Measurements from ENCODE around the gene GRN.

The GRN gene

DNA sequence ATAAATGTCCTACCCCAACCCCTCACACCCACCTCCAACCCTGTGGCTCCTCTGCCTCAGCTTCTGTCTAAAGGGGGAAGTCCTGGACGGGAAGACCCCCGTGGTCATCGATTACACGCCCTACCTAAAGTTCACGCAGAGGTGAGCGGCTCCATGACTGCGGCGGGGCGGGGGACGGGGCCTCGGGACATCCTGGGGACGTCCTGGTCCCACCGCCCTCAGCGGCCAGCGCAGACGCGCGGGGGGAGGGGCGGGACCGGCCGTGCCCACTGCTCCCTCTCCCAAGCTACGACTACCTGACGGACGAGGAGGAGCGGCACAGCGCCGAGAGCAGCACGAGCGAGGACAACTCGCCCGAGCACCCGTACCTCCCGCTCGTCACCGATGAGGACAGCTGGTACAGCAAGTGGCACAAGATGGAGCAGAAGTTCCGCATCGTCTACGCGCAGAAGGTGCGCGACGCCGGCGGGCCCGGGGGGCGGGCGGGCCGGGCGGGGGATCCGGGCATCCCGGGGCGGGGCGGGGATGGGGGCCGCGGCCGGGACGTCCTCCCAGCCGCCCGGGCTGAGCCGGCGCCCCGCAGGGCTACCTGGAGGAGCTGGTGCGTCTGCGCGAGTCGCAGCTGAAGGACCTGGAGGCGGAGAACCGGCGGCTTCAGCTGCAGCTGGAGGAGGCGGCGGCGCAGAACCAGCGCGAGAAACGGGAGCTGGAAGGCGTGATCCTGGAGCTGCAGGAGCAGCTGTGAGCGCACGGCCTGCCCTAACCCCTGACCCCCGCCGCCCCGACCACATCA lies 30.0 kb upstream of the GRN start:
- H3K27me3 Mint-ChIP-seq = peaks cover 19% of the 10 kb centered on the region
- H3K4me1 Mint-ChIP-seq (ENCODE audit: low read depth) = peaks cover 18% of the 10 kb centered on the region
- H3K27ac Mint-ChIP-seq = no peak overlapping the region
- no peaks in the 10 kb centered on the region for H3K9me3 Mint-ChIP-seq (ENCODE audit: low read depth)
- H3K36me3 Mint-ChIP-seq = peaks cover 2% of the 10 kb centered on the region
- H3K4me3 Mint-ChIP-seq = peak overlapping the region; percentile 81

- Mint-ChIP-seq H3K36me3 (peaks cover 2% of the 10 kb centered on the region), H3K4me1 (ENCODE audit: low read depth) (peaks cover 18% of the 10 kb centered on the region), H3K27ac (no peak overlapping the region), H3K27me3 (peaks cover 19% of the 10 kb centered on the region), H3K9me3 (ENCODE audit: low read depth) (no peaks in the 10 kb centered on the region), H3K4me3 (peak overlapping the region; percentile 81)
Observed at GRCh38 chr17:44315760-44316731, 29.1 kb upstream of the GRN start.

DNA sequence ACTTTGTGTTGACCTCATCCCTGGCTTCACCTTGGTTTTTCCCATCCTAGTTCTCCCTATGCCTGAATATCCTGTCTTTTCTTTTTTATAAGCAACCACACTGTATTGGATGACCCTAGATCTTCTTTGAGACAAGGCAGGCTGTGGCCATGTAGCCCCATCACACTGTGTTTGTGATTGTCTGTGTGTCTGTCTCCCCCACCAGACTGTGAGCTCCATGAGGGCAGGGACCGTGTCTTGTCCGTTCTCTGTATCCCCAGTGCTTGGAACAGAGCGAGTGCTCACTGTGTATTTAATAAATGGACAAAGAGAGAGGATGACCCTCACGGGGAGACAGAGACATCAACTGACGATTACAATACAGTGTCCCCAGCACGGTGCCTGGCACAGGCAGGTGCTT lies 27.6 kb upstream of the GRN start:
- peak overlapping the region; percentile 8 for H3K4me3 Mint-ChIP-seq
- H3K27ac Mint-ChIP-seq = no peak overlapping the region
- H3K9me3 Mint-ChIP-seq (ENCODE audit: low read depth) = no peaks in the 10 kb centered on the region
- peaks cover 2% of the 10 kb centered on the region for H3K36me3 Mint-ChIP-seq
- peaks cover 19% of the 10 kb centered on the region for H3K27me3 Mint-ChIP-seq
- peaks cover 19% of the 10 kb centered on the region for H3K4me1 Mint-ChIP-seq (ENCODE audit: low read depth)

GRCh38 chr17:44318077-44318892 lies 26.8 kb upstream of the GRN start:
- Mint-ChIP-seq H3K36me3 (peaks cover 2% of the 10 kb centered on the region), H3K27ac (no peak overlapping the region), H3K4me1 (ENCODE audit: low read depth) (peaks cover 22% of the 10 kb centered on the region), H3K4me3 (no peak overlapping the region), H3K9me3 (ENCODE audit: low read depth) (no peaks in the 10 kb centered on the region), H3K27me3 (peaks cover 19% of the 10 kb centered on the region)

DNA sequence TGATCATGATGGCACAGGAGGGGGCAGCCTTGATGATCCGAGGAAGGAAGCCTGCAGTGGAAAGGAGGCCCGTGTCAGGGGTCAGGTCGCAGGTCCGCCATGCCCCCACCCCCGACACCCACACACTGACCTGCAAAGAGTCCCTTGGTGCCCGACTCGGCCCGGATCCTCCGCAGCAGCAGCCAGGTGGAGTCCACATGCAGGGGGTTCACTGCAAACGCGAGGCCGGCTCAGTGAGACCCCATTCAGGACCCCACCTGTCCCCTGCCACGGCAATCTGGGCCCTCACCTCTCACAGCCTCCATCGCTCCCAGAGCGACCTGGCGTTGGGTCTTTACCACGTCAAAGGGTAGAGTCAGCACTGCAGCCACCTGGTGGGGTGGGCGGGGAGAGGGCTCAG lies 25.0 kb upstream of the GRN start:
- H3K36me3 Mint-ChIP-seq = no peaks in the 10 kb centered on the region
- H3K4me3 Mint-ChIP-seq = no peak overlapping the region
- no peak overlapping the region for H3K27ac Mint-ChIP-seq
- H3K4me1 Mint-ChIP-seq (ENCODE audit: low read depth) = peaks cover 23% of the 10 kb centered on the region
- H3K9me3 Mint-ChIP-seq (ENCODE audit: low read depth) = no peaks in the 10 kb centered on the region
- H3K27me3 Mint-ChIP-seq = peaks cover 14% of the 10 kb centered on the region

DNA sequence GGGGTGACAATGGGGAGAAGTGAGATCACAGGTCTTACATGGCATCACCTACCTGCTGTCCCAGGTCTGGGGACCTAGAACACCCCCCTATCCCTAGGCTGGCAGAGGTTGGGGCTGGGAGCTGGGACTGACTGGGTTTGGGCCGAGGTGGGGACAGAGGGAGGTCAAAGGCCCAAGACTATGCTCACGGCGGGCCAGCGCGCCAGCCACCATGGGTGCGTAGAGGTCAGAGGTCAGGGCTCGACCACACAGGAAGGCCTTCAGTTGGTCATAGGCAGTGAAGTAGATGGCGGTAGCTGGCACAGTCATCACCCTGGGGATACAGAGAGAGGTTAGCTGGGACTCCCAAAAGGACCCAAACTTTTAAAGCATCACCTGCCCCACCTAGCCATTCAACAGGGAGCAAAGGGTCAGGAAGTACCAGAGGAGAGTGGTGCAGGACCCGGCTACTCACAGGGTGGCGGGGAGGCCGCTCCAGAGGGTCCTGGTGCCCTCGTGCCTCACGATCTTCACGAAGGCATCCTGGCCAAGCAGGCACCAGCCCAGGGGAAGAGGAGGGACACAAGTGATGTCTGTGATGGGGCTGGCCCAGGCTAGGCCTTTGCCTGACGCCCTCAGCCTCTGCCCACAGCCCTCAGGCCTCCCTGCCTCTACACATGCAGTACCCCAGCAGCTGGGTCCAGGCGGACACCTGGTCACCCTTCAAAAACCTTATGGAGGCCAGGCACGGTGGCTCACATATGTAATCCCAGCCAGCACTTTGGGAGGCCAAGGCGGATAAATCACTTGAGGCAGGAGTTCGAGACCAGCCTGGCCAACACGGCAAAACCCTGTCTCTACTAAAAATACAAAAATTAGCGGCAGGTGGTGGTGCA lies 23.6 kb upstream of the GRN start:
- Mint-ChIP-seq H3K36me3 (no peaks in the 10 kb centered on the region), H3K9me3 (ENCODE audit: low read depth) (no peaks in the 10 kb centered on the region), H3K4me1 (ENCODE audit: low read depth) (peaks cover 18% of the 10 kb centered on the region), H3K4me3 (no peak overlapping the region), H3K27me3 (peaks cover 5% of the 10 kb centered on the region), H3K27ac (no peak overlapping the region)

DNA sequence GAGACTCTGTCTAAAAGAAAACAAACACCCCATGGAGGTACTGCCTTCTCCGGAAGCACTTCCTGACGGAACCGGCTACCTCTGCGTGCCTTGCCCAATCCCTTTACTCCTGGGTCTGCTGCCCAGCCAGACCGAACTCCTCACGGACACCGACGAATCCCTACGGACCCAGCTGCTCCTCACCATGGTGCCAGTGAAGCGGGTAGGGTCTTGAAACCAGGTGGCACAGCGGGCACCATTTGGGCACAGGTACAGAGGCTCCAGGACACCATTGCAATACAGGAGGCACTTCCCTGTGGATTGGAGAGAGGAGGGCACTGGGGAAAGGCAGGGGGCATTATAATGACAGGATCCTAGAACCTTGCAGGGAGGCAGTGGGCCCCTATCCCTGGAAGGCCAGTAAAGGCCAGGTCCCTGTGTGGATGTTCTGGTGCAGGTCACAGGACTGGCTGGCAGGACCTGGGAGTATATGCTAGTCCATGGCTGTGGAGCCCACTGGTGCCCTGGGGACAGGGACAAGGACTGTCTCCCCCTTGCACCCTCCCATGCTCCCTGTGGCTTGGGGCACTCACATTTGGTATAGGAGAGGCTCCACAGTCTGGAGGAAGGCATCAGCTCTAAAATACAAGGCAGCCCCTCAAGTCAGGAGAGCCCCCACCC lies 22.7 kb upstream of the GRN start:
- Mint-ChIP-seq H3K36me3 (no peaks in the 10 kb centered on the region), H3K27ac (no peak overlapping the region), H3K27me3 (peaks cover 2% of the 10 kb centered on the region), H3K9me3 (ENCODE audit: low read depth) (no peaks in the 10 kb centered on the region), H3K4me3 (peak overlapping the region; percentile 63), H3K4me1 (ENCODE audit: low read depth) (peaks cover 18% of the 10 kb centered on the region)

GRCh38 chr17:44323359-44324091 lies 21.6 kb upstream of the GRN start:
- peak overlapping the region; percentile 87 for H3K4me3 Mint-ChIP-seq
- no peaks in the 10 kb centered on the region for H3K36me3 Mint-ChIP-seq
- peaks cover 22% of the 10 kb centered on the region for H3K4me1 Mint-ChIP-seq (ENCODE audit: low read depth)
- no peaks in the 10 kb centered on the region for H3K9me3 Mint-ChIP-seq (ENCODE audit: low read depth)
- peak overlapping the region; percentile 68 for H3K27ac Mint-ChIP-seq
- H3K27me3 Mint-ChIP-seq = no peaks in the 10 kb centered on the region

GRCh38 chr17:44324092-44324570 lies 21.0 kb upstream of the GRN start:
- peaks cover 22% of the 10 kb centered on the region for H3K4me1 Mint-ChIP-seq (ENCODE audit: low read depth)
- H3K27me3 Mint-ChIP-seq = no peaks in the 10 kb centered on the region
- H3K9me3 Mint-ChIP-seq (ENCODE audit: low read depth) = no peaks in the 10 kb centered on the region
- H3K27ac Mint-ChIP-seq = no peak overlapping the region
- no peaks in the 10 kb centered on the region for H3K36me3 Mint-ChIP-seq
- H3K4me3 Mint-ChIP-seq = peak overlapping the region; percentile 87

DNA sequence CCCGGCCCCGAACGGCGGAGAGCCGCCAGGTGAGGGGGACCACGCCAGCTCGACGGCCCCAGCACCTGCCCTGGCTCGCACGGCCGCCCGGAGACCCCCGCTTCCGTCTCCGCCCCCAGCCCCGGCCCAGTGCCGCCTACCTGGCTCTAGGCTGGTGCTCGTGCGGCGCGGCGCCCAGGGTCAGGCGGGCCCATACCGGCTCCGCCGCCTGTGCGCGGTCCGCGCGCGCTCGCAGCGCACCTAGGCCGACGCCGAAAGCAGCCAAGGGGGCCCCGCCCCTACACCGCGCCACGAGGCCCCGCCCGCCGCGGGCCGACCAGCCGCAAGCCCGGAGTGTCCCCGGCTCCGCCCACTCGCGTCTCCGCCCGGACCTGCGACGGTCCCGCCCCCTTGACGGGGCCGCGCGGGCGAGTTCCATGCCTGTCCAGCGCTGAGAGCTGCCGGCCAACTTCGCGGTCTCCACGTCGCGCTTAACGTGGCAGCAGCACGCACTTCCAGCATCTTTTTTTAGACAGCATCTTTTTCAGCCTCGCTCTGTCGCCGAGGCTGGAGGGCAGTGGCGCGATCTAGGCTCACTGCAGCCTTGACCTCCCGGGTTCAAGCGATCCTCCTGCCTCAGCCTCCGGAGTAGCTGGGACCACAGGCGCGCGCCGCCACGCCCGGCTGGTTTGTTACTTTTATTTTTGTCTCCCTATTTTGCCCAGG lies 20.4 kb upstream of the GRN start, which contains the start of gene SLC25A39:
Gene SLC25A39 (minus strand): TSS at position 253 of the 705 bp plus-strand sequence. CDS start 1,261 bp downstream, outside the sequence.
- no peaks in the 10 kb centered on the region for H3K27me3 Mint-ChIP-seq
- peak within 1 kb of the TSS; percentile 89 for H3K4me3 Mint-ChIP-seq
- peaks cover 22% of the 10 kb centered on the region for H3K4me1 Mint-ChIP-seq (ENCODE audit: low read depth)
- H3K9me3 Mint-ChIP-seq (ENCODE audit: low read depth) = no peaks in the 10 kb centered on the region
- peak within 1 kb of the TSS; percentile 88 for H3K27ac Mint-ChIP-seq
- H3K36me3 Mint-ChIP-seq = no peaks in the 10 kb centered on the region

- peak overlapping the region; percentile 79 for H3K4me3 Mint-ChIP-seq
- H3K9me3 Mint-ChIP-seq (ENCODE audit: low read depth) = no peaks in the 10 kb centered on the region
- peaks cover 27% of the 10 kb centered on the region for H3K4me1 Mint-ChIP-seq (ENCODE audit: low read depth)
- no peaks in the 10 kb centered on the region for H3K27me3 Mint-ChIP-seq
- H3K27ac Mint-ChIP-seq = peak overlapping the region; percentile 86
- H3K36me3 Mint-ChIP-seq = no peaks in the 10 kb centered on the region
Observed at GRCh38 chr17:44326861-44327444, 18.1 kb upstream of the GRN start.
